Natural killer cell (primary cell): ENCODE measurements around the gene SLCO2A1. TPM values are rescaled to one million over a fixed set of nuclear protein-coding genes. Genes with fewer than 3 reads are reported as not detected.

Source experiments
- ATAC-seq, 3 donors: fragments of 150-1000 bp in 2 of 3; fragments of 200-7000 bp in 1 of 3; cut with Tn5 transposase; 1 replicate in 1 of 3; 2 replicates in 2 of 3; pipeline ENCODE4 v1.10.0; 2021; ENCODE audit warnings: mild to moderate bottlenecking in 2 of 3, moderate library complexity in 2 of 3
- DNase-seq, 2 donors: peaks; one replicate each; pipeline versions ENCODE4 v3.0.0 to v3.0.0-alpha.2; 2013 to 2021; ENCODE audit warnings: mixed read lengths in 1 of 2
- H3K27ac ChIP-seq: one replicate; pipeline ENCODE4 v1.5.1; 2013; ENCODE audit warnings: mild to moderate bottlenecking, low read length
- H3K27me3 ChIP-seq: one replicate; pipeline ENCODE4 v1.6.1; 2013; ENCODE audit warnings: low read length; ENCODE audit not compliant: control insufficient read depth, insufficient read depth
- H3K36me3 ChIP-seq: one replicate; pipeline ENCODE4 v1.6.1; 2013; ENCODE audit warnings: low read length; ENCODE audit not compliant: control insufficient read depth, insufficient read depth
- H3K4me1 ChIP-seq: one replicate; pipeline ENCODE4 v1.6.1; 2013; ENCODE audit warnings: low read length; ENCODE audit not compliant: control insufficient read depth, insufficient read depth
- H3K4me3 ChIP-seq: one replicate; pipeline ENCODE4 v1.5.1; 2013; ENCODE audit warnings: low read length
- H3K9me3 ChIP-seq: one replicate; pipeline ENCODE4 v1.6.1; 2013; ENCODE audit warnings: low read length; ENCODE audit not compliant: control insufficient read depth, insufficient read depth
- H3K27ac Mint-ChIP-seq, 2 donors: one replicate each; pipeline ENCODE4 v1.8.0; 2022; ENCODE audit warnings: mild to moderate bottlenecking in 2 of 2, mixed read lengths in 2 of 2, moderate library complexity in 1 of 2
- H3K27me3 Mint-ChIP-seq, 2 donors: one replicate each; pipeline ENCODE4 v1.8.0; 2022; ENCODE audit warnings: low read depth in 2 of 2, mixed read lengths in 2 of 2
- H3K36me3 Mint-ChIP-seq: one replicate; pipeline ENCODE4 v1.8.0; 2022; ENCODE audit warnings: mixed read lengths
- H3K4me1 Mint-ChIP-seq, 2 donors: one replicate each; pipeline ENCODE4 v1.8.0; 2022; ENCODE audit warnings: mixed read lengths in 2 of 2
- H3K4me3 Mint-ChIP-seq: one replicate; pipeline ENCODE4 v1.8.0; 2022; ENCODE audit warnings: mild to moderate bottlenecking, moderate library complexity, mixed read lengths
- H3K9me3 Mint-ChIP-seq, 2 donors: one replicate each; pipeline ENCODE4 v1.8.0; 2022; ENCODE audit warnings: mixed read lengths in 2 of 2
- WGBS: methylation state at CpG from one replicate; pipeline ENCODE4 v1.1.7; 2013; ENCODE audit warnings: missing lambda C conversion rate; ENCODE audit not compliant: insufficient coverage; 5-methylcytosine and 5-hydroxymethylcytosine counted together
- intact Hi-C: fragments of 100-400 bp; cut with micrococcal nuclease; formaldehyde crosslinking; loops from one replicate; pipeline ENCODE4 v1.14.2; 2022
- total RNA-seq, 4 donors: library from RNA; stranded (reverse); fragments of 120-200 nt in 1 of 4; gene quantifications; one replicate each; pipeline versions ENCODE4 v1.2.3 to v1.2.4, GENCODE V29; 2013 to 2022
- TF ChIP-seq, protein P1 (sequence below): fragments of 200-600 bp; IDR thresholded peaks from one replicate; pipeline ENCODE4 v1.8.0; 2022; ENCODE audit warnings: antibody characterized with exemption

SLCO2A1 gene
- total RNA-seq, 3 donors from 2014 or later (not counting 1 experiment from before 2014, with no cell fraction given), result not detected

DNA sequence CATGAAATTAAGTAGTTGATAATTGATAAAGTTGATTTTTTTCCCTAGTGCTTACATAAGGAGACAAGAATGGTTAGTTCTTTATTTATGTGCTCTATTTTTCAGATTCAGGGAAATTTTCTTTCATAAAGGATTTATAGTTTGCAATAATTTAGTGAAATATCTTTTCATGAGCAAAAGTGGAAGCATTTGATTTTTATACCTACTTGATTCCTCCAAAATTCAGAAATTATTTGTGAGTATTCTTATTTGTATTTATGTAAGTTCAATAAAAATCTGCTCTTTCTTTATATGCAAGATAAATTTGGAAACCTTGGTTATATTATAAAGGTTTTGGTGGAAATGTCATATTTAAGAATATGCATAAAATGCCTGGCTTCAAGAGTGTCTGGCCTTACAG is 14.7 kb upstream of the SLCO2A1 start:
- H3K4me1 ChIP-seq, result no peaks in the 10 kb centered on the region
- peaks cover 5% of the 10 kb centered on the region for H3K9me3 ChIP-seq
- H3K27me3 ChIP-seq, result peaks cover 2% of the 10 kb centered on the region
- no peak overlapping the region for H3K27ac ChIP-seq
- H3K4me3 ChIP-seq, result no peak overlapping the region
- no peak for ATAC-seq
- Mint-ChIP-seq H3K27ac (no peak overlapping the region), H3K4me3 (no peak overlapping the region), H3K4me1 (no peaks in the 10 kb centered on the region), H3K9me3 (no peaks in the 10 kb centered on the region), H3K36me3 (no peaks in the 10 kb centered on the region), H3K27me3 (peaks cover 0 to 8% of the 10 kb centered on the region in 2 donors)
- no peaks in the 10 kb centered on the region for H3K36me3 ChIP-seq
- TF ChIP-seq, protein P1, sequence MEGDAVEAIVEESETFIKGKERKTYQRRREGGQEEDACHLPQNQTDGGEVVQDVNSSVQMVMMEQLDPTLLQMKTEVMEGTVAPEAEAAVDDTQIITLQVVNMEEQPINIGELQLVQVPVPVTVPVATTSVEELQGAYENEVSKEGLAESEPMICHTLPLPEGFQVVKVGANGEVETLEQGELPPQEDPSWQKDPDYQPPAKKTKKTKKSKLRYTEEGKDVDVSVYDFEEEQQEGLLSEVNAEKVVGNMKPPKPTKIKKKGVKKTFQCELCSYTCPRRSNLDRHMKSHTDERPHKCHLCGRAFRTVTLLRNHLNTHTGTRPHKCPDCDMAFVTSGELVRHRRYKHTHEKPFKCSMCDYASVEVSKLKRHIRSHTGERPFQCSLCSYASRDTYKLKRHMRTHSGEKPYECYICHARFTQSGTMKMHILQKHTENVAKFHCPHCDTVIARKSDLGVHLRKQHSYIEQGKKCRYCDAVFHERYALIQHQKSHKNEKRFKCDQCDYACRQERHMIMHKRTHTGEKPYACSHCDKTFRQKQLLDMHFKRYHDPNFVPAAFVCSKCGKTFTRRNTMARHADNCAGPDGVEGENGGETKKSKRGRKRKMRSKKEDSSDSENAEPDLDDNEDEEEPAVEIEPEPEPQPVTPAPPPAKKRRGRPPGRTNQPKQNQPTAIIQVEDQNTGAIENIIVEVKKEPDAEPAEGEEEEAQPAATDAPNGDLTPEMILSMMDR, result no peak
- intact Hi-C loops, result no loop called here
- no peak for DNase-seq

DNA sequence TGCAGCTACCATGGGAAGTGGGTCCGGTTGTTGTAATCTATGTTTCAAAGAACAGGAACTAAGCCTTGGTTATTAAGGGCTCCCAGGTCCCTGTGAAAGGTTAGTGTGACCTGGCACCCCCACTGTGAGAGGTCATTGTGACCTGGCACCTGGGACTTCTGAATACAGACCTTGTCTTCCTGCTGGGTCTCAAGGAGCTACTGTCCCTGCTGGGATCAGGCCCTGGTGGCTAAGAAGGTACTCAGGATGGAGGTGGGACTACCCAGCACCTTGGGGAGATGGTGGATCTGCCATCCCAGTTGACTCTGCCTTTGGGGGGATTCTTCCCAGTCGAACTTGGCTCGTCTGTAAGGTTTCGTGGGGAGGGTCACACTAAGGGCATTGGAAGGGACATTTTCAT is 10.3 kb upstream of the SLCO2A1 start:
- intact Hi-C loops, result no loop called here
- Mint-ChIP-seq H3K27ac (no peak overlapping the region), H3K27me3 (no peaks in the 10 kb centered on the region), H3K4me1 (no peaks in the 10 kb centered on the region), H3K36me3 (no peaks in the 10 kb centered on the region), H3K4me3 (no peak overlapping the region), H3K9me3 (no peaks in the 10 kb centered on the region)
- peaks cover 2% of the 10 kb centered on the region for H3K27me3 ChIP-seq
- TF ChIP-seq, protein P1, result no peak
- H3K36me3 ChIP-seq, result no peaks in the 10 kb centered on the region
- ATAC-seq, result no peak
- peaks cover under 1% of the 10 kb centered on the region for H3K9me3 ChIP-seq
- no peaks in the 10 kb centered on the region for H3K4me1 ChIP-seq
- H3K27ac ChIP-seq, result no peak overlapping the region
- H3K4me3 ChIP-seq, result no peak overlapping the region
- WGBS, result 84% methylated on average over 4 of the region's 4 CpGs
- no peak for DNase-seq

DNA sequence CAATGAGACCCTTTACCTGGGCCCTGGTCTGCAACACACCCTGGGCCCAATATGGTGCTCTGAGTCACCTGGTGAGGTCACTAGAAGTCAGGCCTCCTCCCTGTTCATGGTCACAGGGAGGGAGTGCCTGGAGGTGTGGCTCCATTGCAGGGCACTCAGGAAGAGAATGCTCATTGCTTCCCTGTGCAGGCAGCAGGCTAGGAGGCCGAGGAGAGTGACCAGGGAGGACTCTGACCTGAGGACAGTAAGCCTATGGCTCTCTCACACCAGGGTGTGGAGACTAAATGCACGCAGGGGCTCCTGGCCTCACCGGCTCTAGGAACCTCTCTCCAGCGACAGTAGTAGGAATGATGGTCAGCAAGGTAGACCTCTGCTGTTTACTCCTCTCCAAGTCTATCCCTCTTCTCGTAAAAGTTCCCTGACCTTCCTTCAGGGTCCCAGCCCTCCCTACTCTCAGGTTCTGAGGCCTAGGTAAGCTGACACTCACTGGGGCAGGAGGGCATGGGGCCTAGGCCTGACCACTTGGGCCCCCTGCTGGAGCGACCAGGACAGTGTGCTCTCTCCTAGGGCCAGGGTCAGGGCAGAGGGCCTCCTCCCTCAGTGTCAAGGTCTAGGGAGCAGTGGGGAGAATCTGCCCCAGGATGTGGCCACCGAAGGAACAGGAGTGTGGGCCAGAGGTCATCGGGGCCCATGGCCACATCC is 9.6 kb upstream of the SLCO2A1 start:
- Histone ChIP-seq H3K4me1 (no peaks in the 10 kb centered on the region), H3K36me3 (no peaks in the 10 kb centered on the region), H3K27ac (no peak overlapping the region), H3K9me3 (no peaks in the 10 kb centered on the region), H3K4me3 (no peak overlapping the region), H3K27me3 (peaks cover 2% of the 10 kb centered on the region)
- Mint-ChIP-seq H3K4me1 (no peaks in the 10 kb centered on the region), H3K36me3 (no peaks in the 10 kb centered on the region), H3K27me3 (no peaks in the 10 kb centered on the region), H3K27ac (no peak overlapping the region), H3K4me3 (no peak overlapping the region), H3K9me3 (no peaks in the 10 kb centered on the region)
- DNase-seq (no peak), ATAC-seq (no peak)
- 92% methylated on average over 8 of the region's 8 CpGs for WGBS
- intact Hi-C loops, result no loop called here
- TF ChIP-seq, protein P1, result no peak

DNA sequence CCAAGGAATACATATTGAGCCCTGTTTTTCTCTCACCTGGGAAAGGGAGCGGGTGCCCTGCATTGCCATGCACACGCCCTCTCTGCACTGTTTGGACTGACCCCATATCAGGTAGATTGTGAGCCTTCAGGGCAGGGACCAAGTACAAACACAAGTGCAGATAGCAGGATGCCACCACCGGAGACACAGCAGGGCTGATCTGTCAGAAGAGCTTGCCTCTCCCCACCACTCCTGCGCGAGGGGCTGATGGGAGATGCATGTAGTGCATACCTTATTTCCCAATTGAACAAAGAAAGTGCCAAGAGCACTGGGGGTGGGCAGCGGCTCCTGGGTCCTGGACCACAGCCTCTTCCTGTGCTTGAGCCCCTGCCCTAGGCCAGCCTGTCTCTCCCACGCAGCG is 9.0 kb upstream of the SLCO2A1 start:
- no peaks in the 10 kb centered on the region for H3K9me3 ChIP-seq
- intact Hi-C loops, result no loop called here
- H3K27me3 ChIP-seq, result peaks cover 2% of the 10 kb centered on the region
- Mint-ChIP-seq H3K36me3 (no peaks in the 10 kb centered on the region), H3K4me1 (no peaks in the 10 kb centered on the region), H3K27me3 (no peaks in the 10 kb centered on the region), H3K9me3 (no peaks in the 10 kb centered on the region), H3K27ac (no peak overlapping the region), H3K4me3 (no peak overlapping the region)
- no peak for ATAC-seq
- H3K4me1 ChIP-seq, result no peaks in the 10 kb centered on the region
- H3K4me3 ChIP-seq, result no peak overlapping the region
- no peak for DNase-seq
- TF ChIP-seq, protein P1, result no peak
- WGBS, result 91% methylated on average over 8 of the region's 8 CpGs
- H3K36me3 ChIP-seq, result no peaks in the 10 kb centered on the region
- no peak overlapping the region for H3K27ac ChIP-seq
